SKM-1 (cell line): ENCODE data around the gene APBA2.

Experiments
- DNase-seq: peaks from one replicate; lab custom pipeline; 2025; ENCODE audit not compliant: unreplicated experiment; lab: John Stamatoyannopoulos, UW

The APBA2 gene

GRCh38 chr15:28895146-28895545 lies 9.4 kb downstream of the APBA2 start:
- DNase-seq: no peak

- DNase-seq: no peak
Measured at GRCh38 chr15:28895566-28895965, 9.8 kb downstream of the APBA2 start.

- DNase-seq: no peak
Measured at GRCh38 chr15:28896951-28897350, 11.2 kb downstream of the APBA2 start.

- no peak for DNase-seq
Measured at GRCh38 chr15:28897861-28898585, 12.2 kb downstream of the APBA2 start.

- no peak for DNase-seq
Measured at GRCh38 chr15:28899061-28899738, 13.4 kb downstream of the APBA2 start.

GRCh38 chr15:28900041-28900891 lies 14.5 kb downstream of the APBA2 start:
- no peak for DNase-seq

- no peak for DNase-seq
Measured at GRCh38 chr15:28900892-28901586, 15.3 kb downstream of the APBA2 start.

- no peak for DNase-seq
Measured at GRCh38 chr15:28901587-28901980, 15.8 kb downstream of the APBA2 start.

- no peak for DNase-seq
Measured at GRCh38 chr15:28901987-28902745, 16.4 kb downstream of the APBA2 start.

- DNase-seq: no peak
Measured at GRCh38 chr15:28902856-28903255, 17.1 kb downstream of the APBA2 start.

- no peak for DNase-seq
Measured at GRCh38 chr15:28903555-28903954, 17.8 kb downstream of the APBA2 start.

- DNase-seq: no peak
Measured at GRCh38 chr15:28904003-28904402, 18.2 kb downstream of the APBA2 start.

- no peak for DNase-seq
Measured at GRCh38 chr15:28904541-28905315, 19.0 kb downstream of the APBA2 start.

GRCh38 chr15:28907338-28907960 lies 21.7 kb downstream of the APBA2 start:
- DNase-seq: no peak

- no peak for DNase-seq
Measured at GRCh38 chr15:28909958-28910500, 24.3 kb downstream of the APBA2 start.

GRCh38 chr15:28911310-28911931 lies 25.6 kb downstream of the APBA2 start:
- no peak for DNase-seq

- no peak for DNase-seq
Measured at GRCh38 chr15:28912422-28912821, 26.6 kb downstream of the APBA2 start.

GRCh38 chr15:28913171-28913765 lies 27.5 kb downstream of the APBA2 start:
- DNase-seq: no peak
